ENCODE data around the gene NIPA2. TPM values are rescaled to one million over a fixed set of nuclear protein-coding genes. Genes with fewer than 3 reads are reported as not detected.

Gene NIPA2
- total RNA-seq, 4 donors from 2014 or later, result 50.3 to 67.2 (median 56.4) TPM

DNA sequence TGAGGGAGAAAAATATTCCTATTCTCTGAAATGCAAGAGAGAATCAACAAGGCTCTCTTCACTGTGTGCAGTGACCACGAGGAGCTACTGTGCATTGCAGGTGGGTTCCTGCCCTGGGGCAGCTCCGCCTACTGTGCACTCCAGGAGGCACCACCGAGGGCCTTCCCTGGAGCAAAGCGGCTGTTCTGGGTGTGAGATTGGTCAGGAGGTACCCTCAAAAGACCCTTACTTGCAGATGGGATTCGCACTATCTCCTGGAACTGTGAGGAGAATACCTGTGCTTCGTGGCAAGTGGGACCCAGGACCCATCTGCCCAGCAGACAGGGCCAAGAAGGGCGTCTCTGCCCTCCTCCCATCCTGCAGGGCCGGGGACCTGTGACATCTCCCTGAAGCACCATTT, 72.8 kb downstream of the NIPA2 start:
- peaks cover 54 to 79% of the 10 kb centered on the region in 2 donors for H3K36me3 ChIP-seq
- WGBS, 2 donors, result 84 to 85% methylated on average over 5 to 8 of the region's 8 CpGs
- TF ChIP-seq, protein P1, sequence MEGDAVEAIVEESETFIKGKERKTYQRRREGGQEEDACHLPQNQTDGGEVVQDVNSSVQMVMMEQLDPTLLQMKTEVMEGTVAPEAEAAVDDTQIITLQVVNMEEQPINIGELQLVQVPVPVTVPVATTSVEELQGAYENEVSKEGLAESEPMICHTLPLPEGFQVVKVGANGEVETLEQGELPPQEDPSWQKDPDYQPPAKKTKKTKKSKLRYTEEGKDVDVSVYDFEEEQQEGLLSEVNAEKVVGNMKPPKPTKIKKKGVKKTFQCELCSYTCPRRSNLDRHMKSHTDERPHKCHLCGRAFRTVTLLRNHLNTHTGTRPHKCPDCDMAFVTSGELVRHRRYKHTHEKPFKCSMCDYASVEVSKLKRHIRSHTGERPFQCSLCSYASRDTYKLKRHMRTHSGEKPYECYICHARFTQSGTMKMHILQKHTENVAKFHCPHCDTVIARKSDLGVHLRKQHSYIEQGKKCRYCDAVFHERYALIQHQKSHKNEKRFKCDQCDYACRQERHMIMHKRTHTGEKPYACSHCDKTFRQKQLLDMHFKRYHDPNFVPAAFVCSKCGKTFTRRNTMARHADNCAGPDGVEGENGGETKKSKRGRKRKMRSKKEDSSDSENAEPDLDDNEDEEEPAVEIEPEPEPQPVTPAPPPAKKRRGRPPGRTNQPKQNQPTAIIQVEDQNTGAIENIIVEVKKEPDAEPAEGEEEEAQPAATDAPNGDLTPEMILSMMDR (IDR thresholded peaks at IDR 0.05), result no peak
- no peak for TF ChIP-seq POLR2A (IDR thresholded peaks at IDR 0.05)
- H3K9me3 ChIP-seq, result no peaks in the 10 kb centered on the region
- no peak overlapping the region for H3K27ac ChIP-seq
- no peaks in the 10 kb centered on the region for H3K4me1 ChIP-seq
- DNase-seq, result no peak
- intact Hi-C loops (cut with DNase I), result no loop called here
- no peaks in the 10 kb centered on the region for H3K27me3 ChIP-seq
- H3K4me3 ChIP-seq (replicated peaks in 1 of 3), result no peak overlapping the region

DNA sequence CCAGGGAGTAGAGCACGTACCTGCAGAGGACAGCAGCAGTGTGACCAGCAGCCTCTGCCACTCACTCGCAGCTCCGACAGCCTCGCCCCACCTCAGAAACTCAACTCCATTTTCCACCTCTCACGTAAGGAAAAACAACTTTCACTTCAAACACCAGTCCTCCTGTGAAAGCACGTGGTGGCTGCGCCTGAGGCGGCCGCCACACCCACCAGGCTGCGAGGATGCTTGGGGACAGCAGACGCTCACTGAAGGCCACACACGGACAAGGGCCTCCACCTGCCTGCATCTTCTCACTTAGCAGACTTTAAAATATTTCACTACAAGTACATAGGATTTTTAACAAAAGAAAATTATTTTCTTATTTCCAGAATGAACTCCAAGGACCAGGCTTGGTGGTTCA, 73.8 kb downstream of the NIPA2 start:
- no peak for DNase-seq
- TF ChIP-seq, protein P1 (IDR thresholded peaks at IDR 0.05), result no peak
- TF ChIP-seq POLR2A (IDR thresholded peaks at IDR 0.05), result no peak
- intact Hi-C loops (cut with DNase I), result no loop called here
- H3K27me3 ChIP-seq, result no peaks in the 10 kb centered on the region
- no peaks in the 10 kb centered on the region for H3K9me3 ChIP-seq
- no peak overlapping the region for H3K4me3 ChIP-seq (replicated peaks in 1 of 3)
- no peaks in the 10 kb centered on the region for H3K4me1 ChIP-seq
- WGBS, 2 donors, result 89 to 96% methylated on average over 12 of the region's 12 CpGs
- H3K36me3 ChIP-seq, result peaks cover 52 to 82% of the 10 kb centered on the region in 2 donors
- H3K27ac ChIP-seq, result no peak overlapping the region

DNA sequence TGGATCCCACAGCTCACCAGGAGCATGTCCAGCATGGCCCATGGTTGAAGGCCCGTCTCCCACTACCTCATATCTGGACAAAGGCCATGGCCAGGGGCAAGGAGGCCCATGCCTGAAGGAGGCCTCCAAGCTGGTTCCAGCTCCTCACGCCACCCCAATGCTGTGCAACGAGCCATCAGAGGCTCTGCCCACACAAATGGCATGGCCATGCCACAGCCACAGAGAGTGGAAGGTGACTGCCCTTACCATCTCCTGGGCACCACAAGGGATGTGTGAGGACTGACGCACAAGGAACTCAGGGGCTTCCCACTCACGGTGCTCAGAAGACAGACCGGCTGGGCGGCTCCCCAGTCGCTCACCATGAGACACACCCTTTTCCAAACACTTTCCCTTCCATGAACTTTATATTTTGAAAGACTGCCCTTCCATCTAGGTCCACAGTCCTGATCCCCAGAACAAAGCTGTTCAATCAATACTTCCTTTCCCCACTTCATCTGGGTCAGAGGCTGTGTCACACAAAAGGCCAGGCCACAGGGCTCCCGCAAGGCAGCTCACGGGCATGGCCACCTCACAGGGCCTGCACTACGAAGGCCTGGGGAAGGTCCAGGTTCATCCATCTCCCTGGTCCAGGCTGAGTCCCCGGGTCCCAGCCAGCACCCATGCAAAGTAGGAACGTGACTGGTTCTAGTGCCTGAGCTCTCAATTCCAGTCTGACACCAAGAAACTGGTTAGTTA, 75.3 kb downstream of the NIPA2 start:
- Histone ChIP-seq H3K36me3 (peaks cover 55 to 82% of the 10 kb centered on the region in 2 donors), H3K4me3 (replicated peaks in 1 of 3) (no peak overlapping the region), H3K27me3 (no peaks in the 10 kb centered on the region), H3K27ac (no peak overlapping the region), H3K4me1 (no peaks in the 10 kb centered on the region), H3K9me3 (no peaks in the 10 kb centered on the region)
- TF ChIP-seq POLR2A (IDR thresholded peaks at IDR 0.05), result no peak
- TF ChIP-seq, protein P1 (IDR thresholded peaks at IDR 0.05), result no peak
- DNase-seq, result no peak
- 95 to 96% methylated on average over 13 of the region's 13 CpGs for WGBS, 2 donors
- intact Hi-C loops (cut with DNase I), result no loop called here

DNA sequence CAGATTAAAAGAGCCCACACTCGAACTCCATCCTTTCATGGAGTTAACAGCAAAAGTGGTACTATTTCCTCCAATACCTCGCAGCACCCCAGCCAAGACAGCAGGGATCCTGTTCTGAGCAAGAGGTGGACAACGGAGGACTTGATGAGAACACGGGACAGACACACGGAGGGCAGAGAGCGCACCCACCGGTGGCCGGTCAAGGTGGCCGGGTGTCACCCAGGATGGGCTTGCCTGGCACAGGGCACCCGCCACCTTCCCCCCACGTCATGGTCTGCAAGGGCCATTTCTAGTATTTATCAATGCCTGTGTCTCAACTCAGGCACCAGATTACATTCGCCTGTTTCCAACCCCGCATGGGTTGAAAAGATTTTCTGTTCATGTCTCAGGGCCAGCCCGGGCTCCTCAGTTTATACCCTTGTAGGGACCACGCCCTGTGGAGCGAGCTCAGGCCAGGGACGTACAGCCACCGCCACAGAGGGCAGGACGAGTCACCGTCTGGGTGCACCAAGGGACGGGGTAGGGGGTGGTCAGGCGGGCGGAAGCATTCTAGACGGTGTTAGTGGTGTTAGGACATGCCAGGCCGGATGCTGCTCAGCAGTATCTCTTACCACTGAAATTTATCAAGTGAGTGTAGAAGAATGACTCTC, 77.5 kb downstream of the NIPA2 start:
- H3K36me3 ChIP-seq, result peaks cover 36 to 61% of the 10 kb centered on the region in 2 donors
- no peak for DNase-seq
- intact Hi-C loops (cut with DNase I), result no loop called here
- H3K4me3 ChIP-seq (replicated peaks in 1 of 3), result no peak overlapping the region
- 96 to 97% methylated on average over 25 of the region's 25 CpGs for WGBS, 2 donors
- H3K9me3 ChIP-seq, result no peaks in the 10 kb centered on the region
- H3K27me3 ChIP-seq, result no peaks in the 10 kb centered on the region
- H3K27ac ChIP-seq, result no peak overlapping the region
- H3K4me1 ChIP-seq, result no peaks in the 10 kb centered on the region
- no peak for TF ChIP-seq POLR2A (IDR thresholded peaks at IDR 0.05)
- TF ChIP-seq, protein P1 (IDR thresholded peaks at IDR 0.05), result no peak

Measured in thyroid gland (tissue), 4 donors.